NCI-H128 (cell line): ENCODE measurements around the gene PTPRM.
"Not testable (repeated sequence)": the region's sequence is repeated elsewhere in the genome, so short reads cannot be mapped to it uniquely, and the experiment has no call there.

Experiments used
- DNase-seq: peaks from one replicate; lab custom pipeline; 2025; ENCODE audit not compliant: unreplicated experiment; lab: John Stamatoyannopoulos, UW

Gene PTPRM

GRCh38 chr18:7927119-7927518, 360.0 kb downstream of the PTPRM start:
- no peak for DNase-seq

- no peak for DNase-seq
Observed at GRCh38 chr18:7931763-7932162, 364.6 kb downstream of the PTPRM start.

GRCh38 chr18:7937268-7937667, 370.2 kb downstream of the PTPRM start:
- no peak for DNase-seq

- no peak for DNase-seq
Observed at GRCh38 chr18:7939521-7939920, 372.4 kb downstream of the PTPRM start.

- DNase-seq: no peak
Observed at GRCh38 chr18:7940379-7940778, 373.3 kb downstream of the PTPRM start.

- no peak for DNase-seq
Observed at GRCh38 chr18:7940971-7941370, 373.9 kb downstream of the PTPRM start.

GRCh38 chr18:7941533-7941932, 374.4 kb downstream of the PTPRM start:
- DNase-seq: no peak

GRCh38 chr18:7945882-7946281, 378.8 kb downstream of the PTPRM start:
- DNase-seq: no peak

GRCh38 chr18:7946734-7947377, 379.7 kb downstream of the PTPRM start:
- DNase-seq: no peak

- no peak for DNase-seq
Observed at GRCh38 chr18:7950380-7951136, 383.4 kb downstream of the PTPRM start.

GRCh38 chr18:7953095-7953958, 386.2 kb downstream of the PTPRM start:
- no peak for DNase-seq

GRCh38 chr18:7954238-7954637, 387.1 kb downstream of the PTPRM start:
- no peak for DNase-seq

- DNase-seq: no peak
Observed at GRCh38 chr18:7955175-7955574, 388.1 kb downstream of the PTPRM start.

GRCh38 chr18:7957297-7957696, 390.2 kb downstream of the PTPRM start:
- DNase-seq: no peak

GRCh38 chr18:7958081-7958896, 391.2 kb downstream of the PTPRM start:
- no peak for DNase-seq

- DNase-seq: no peak
Observed at GRCh38 chr18:7958897-7959146, 391.7 kb downstream of the PTPRM start.

GRCh38 chr18:7966682-7967081, 399.6 kb downstream of the PTPRM start:
- not testable (repeated sequence) for DNase-seq

GRCh38 chr18:7974200-7974874, 407.2 kb downstream of the PTPRM start:
- no peak for DNase-seq

- no peak for DNase-seq
Observed at GRCh38 chr18:7977897-7978296, 410.8 kb downstream of the PTPRM start.

- no peak for DNase-seq
Observed at GRCh38 chr18:7978834-7979233, 411.7 kb downstream of the PTPRM start.

GRCh38 chr18:7979714-7980113, 412.6 kb downstream of the PTPRM start:
- no peak for DNase-seq
